Neuronal stem cell (in vitro differentiated cells): ENCODE data around the gene AMIGO2.
"Not testable (repeated sequence)": the region's sequence is repeated elsewhere in the genome, so short reads cannot be mapped to it uniquely, and the experiment has no call there.

Source experiments
- DNase-seq: peaks from one replicate; pipeline ENCODE4 v3.0.0-alpha.2; 2013; ENCODE audit warnings: low spot score
- H2AFZ ChIP-seq: one replicate; pipeline ENCODE4 v1.6.1; 2013; ENCODE audit warnings: mild to moderate bottlenecking, low read length, inconsistent platforms
- H2AK5ac ChIP-seq: 2 replicates; pipeline ENCODE4 v1.6.1; 2013; ENCODE audit warnings: low read depth, mild to moderate bottlenecking, inconsistent platforms, low read length, moderate library complexity, mixed read lengths
- H2BK120ac ChIP-seq: 2 replicates; pipeline ENCODE4 v1.6.1; 2013; ENCODE audit warnings: low read depth, mild to moderate bottlenecking, inconsistent platforms, low read length, moderate library complexity, mixed read lengths
- H2BK12ac ChIP-seq: one replicate; pipeline ENCODE4 v1.6.1; 2013; ENCODE audit warnings: low read length, inconsistent platforms
- H2BK15ac ChIP-seq: 2 replicates; pipeline ENCODE4 v1.6.1; 2013; ENCODE audit warnings: mild to moderate bottlenecking, low read length, inconsistent platforms, mixed read lengths
- H2BK5ac ChIP-seq: one replicate; pipeline ENCODE4 v1.6.1; 2013; ENCODE audit warnings: inconsistent platforms, mild to moderate bottlenecking, low read length, moderate library complexity
- H3K14ac ChIP-seq: one replicate; pipeline ENCODE4 v1.6.1; 2013; ENCODE audit warnings: low read length, inconsistent platforms
- H3K18ac ChIP-seq: 2 replicates; pipeline ENCODE4 v1.6.1; 2013; ENCODE audit warnings: low read length, inconsistent platforms
- H3K23ac ChIP-seq: 2 replicates; pipeline ENCODE4 v1.6.1; 2013; ENCODE audit warnings: low read depth, mild to moderate bottlenecking, mixed read lengths, low read length, inconsistent platforms; ENCODE audit not compliant: poor library complexity
- H3K27ac ChIP-seq: replicated peaks from 3 replicates; pipeline ENCODE4 v1.5.1; 2013; ENCODE audit warnings: low read length, inconsistent platforms
- H3K27me3 ChIP-seq, 3 experiments: 2 replicates each; pipeline ENCODE4 v1.6.1; 2013; ENCODE audit warnings: low read length in 3 of 3, mild to moderate bottlenecking in 2 of 3, inconsistent platforms in 1 of 3, low read depth in 1 of 3, mixed read lengths in 1 of 3, moderate library complexity in 1 of 3; ENCODE audit not compliant: control insufficient read depth in 3 of 3, insufficient read depth in 3 of 3
- H3K36me3 ChIP-seq, 2 donors: replicated peaks in 1 of 2; 2 replicates each; pipeline ENCODE4 v1.6.1; 2013; ENCODE audit warnings: low read length in 2 of 2; ENCODE audit not compliant: control insufficient read depth in 2 of 2, insufficient read depth in 2 of 2
- H3K4ac ChIP-seq: 2 replicates; pipeline ENCODE4 v1.6.1; 2013; ENCODE audit warnings: inconsistent platforms, mild to moderate bottlenecking, low read length, moderate library complexity
- H3K4me1 ChIP-seq, 2 donors: 1 replicate in 1 of 2; 2 replicates in 1 of 2; pipeline ENCODE4 v1.6.1; 2013; ENCODE audit warnings: low read length in 2 of 2, low read depth in 1 of 2; ENCODE audit not compliant: control insufficient read depth in 2 of 2, insufficient read depth in 1 of 2
- H3K4me2 ChIP-seq: one replicate; pipeline ENCODE4 v1.6.1; 2013; ENCODE audit warnings: mild to moderate bottlenecking, low read length, inconsistent platforms; ENCODE audit not compliant: insufficient read depth, poor library complexity, severe bottlenecking
- H3K4me3 ChIP-seq, 2 donors: 2 replicates each; pipeline ENCODE4 v1.5.1; 2013; ENCODE audit warnings: low read length in 2 of 2, mild to moderate bottlenecking in 2 of 2, inconsistent platforms in 1 of 2, moderate library complexity in 1 of 2
- H3K79me1 ChIP-seq: one replicate; pipeline ENCODE4 v1.6.1; 2013; ENCODE audit warnings: low read depth, mild to moderate bottlenecking, inconsistent platforms, low read length, moderate library complexity
- H3K9ac ChIP-seq: one replicate; pipeline ENCODE4 v1.6.1; 2013; ENCODE audit warnings: mild to moderate bottlenecking, low read depth, low read length, inconsistent platforms; ENCODE audit not compliant: poor library complexity
- H3K9me3 ChIP-seq, 2 donors: replicated peaks in 1 of 2; 2 replicates each; pipeline versions ENCODE3 to v1.6.1; 2013; ENCODE audit warnings: low read length in 2 of 2, mild to moderate bottlenecking in 2 of 2, inconsistent platforms in 1 of 2, low read depth in 1 of 2, mixed read lengths in 1 of 2, moderate library complexity in 1 of 2; ENCODE audit not compliant: control insufficient read depth in 2 of 2, insufficient read depth in 1 of 2
- H4K8ac ChIP-seq: one replicate; pipeline ENCODE4 v1.6.1; 2013; ENCODE audit warnings: low read depth, mild to moderate bottlenecking, inconsistent platforms, low read length, moderate library complexity
- H4K91ac ChIP-seq: one replicate; pipeline ENCODE4 v1.6.1; 2013; ENCODE audit warnings: low read length, low read depth, mild to moderate bottlenecking, inconsistent platforms; ENCODE audit not compliant: poor library complexity
- WGBS, 2 donors: extraction: QIAGEN DNeasy Blood & Tissue Kit; methylation state at CpG; one replicate each; pipeline ENCODE4 v1.1.7; 2013; ENCODE audit warnings: missing lambda C conversion rate in 2 of 2, mixed read lengths in 1 of 2; ENCODE audit not compliant: insufficient read length in 2 of 2, insufficient replicate concordance in 1 of 2; ENCODE audit errors: extremely low coverage in 2 of 2; 5-methylcytosine and 5-hydroxymethylcytosine counted together

Gene AMIGO2

DNA sequence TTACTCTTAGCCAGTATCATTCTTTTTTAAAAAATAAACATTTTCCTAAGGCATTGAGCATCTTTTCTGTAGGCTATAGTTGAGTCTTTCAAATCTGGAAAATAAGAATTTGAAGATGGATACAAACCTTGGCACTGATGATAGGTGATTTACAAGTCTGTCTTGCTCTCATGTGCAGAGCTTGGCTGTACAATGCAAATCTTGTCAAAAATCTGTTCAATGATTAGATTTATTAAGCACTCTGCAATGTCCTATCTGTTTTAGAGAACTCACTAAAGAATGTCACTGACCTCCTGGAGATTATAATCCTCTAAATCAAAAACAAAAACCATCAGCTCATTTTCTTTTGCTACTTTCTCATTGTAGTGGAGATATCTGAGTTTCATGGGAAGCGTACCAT lies 42.8 kb upstream of the AMIGO2 start:
- Histone ChIP-seq H4K8ac (no peak overlapping the region), H3K79me1 (no peaks in the 10 kb centered on the region), H3K4me3 (no peak overlapping the region), H3K18ac (no peak overlapping the region), H3K36me3 (no peaks in the 10 kb centered on the region), H3K9ac (no peak overlapping the region), H3K27me3 (no peaks in the 10 kb centered on the region), H3K4me2 (no peak overlapping the region), H3K27ac (no peak overlapping the region), H2BK12ac (no peak overlapping the region), H3K4ac (no peak overlapping the region), H2BK5ac (no peak overlapping the region), H2BK120ac (no peak overlapping the region), H3K4me1 (no peaks in the 10 kb centered on the region), H2BK15ac (no peak overlapping the region), H3K14ac (no peak overlapping the region), H3K9me3 (no peaks in the 10 kb centered on the region), H3K23ac (no peak overlapping the region), H2AFZ (no peak overlapping the region), H4K91ac (no peak overlapping the region), H2AK5ac (no peak overlapping the region)
- no CpG with 5 or more reads among the region's 1 CpG for WGBS, 2 donors
- DNase-seq: no peak

DNA sequence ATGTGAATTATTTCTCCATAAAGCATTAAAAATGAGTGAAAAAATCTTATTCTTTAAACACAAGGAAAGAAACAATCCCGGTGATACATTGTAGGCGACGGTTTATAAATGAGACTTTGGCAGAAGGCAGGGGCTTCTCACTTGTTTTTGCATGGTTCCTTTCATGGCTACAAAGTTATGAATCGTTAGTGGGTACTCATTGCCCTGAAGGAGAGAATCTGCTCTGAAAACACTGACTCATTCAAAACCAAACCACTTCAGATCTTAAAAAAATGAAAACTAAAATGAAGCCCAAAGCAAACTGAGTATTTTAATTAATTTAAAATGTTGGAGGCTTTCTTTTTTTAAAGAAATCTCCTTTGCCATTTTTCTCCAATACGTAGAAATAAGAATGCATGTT lies 41.4 kb upstream of the AMIGO2 start:
- Histone ChIP-seq H3K4ac (no peak overlapping the region), H2BK12ac (no peak overlapping the region), H3K4me2 (no peak overlapping the region), H2AFZ (no peak overlapping the region), H2BK15ac (no peak overlapping the region), H3K36me3 (no peaks in the 10 kb centered on the region), H3K27me3 (no peaks in the 10 kb centered on the region), H4K8ac (no peak overlapping the region), H3K27ac (no peak overlapping the region), H3K23ac (no peak overlapping the region), H4K91ac (no peak overlapping the region), H3K79me1 (no peaks in the 10 kb centered on the region), H3K4me3 (no peak overlapping the region), H3K9ac (no peak overlapping the region), H3K18ac (no peak overlapping the region), H2AK5ac (no peak overlapping the region), H3K4me1 (no peaks in the 10 kb centered on the region), H3K9me3 (no peaks in the 10 kb centered on the region), H2BK5ac (no peak overlapping the region), H2BK120ac (no peak overlapping the region), H3K14ac (no peak overlapping the region)
- no CpG with 5 or more reads among the region's 5 CpGs for WGBS, 2 donors
- DNase-seq: no peak

DNA sequence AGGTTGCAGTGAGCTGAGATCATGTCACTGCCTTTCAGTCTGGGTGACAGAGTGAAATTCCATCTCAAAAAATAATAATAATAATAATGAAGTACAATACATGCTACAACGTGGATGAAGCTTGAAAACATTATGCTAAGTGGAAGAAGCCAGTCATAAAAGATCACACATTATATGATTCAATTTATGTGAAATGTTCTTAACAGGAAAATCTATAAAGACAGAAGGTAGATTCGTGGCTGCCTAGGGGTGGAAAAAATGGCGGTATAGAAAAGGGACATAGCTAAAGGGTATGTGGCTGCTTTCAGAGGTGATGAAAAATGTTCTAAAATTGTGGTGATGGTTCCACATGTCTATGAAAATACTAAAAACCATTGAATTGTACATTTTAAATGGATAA lies 41.0 kb upstream of the AMIGO2 start:
- Histone ChIP-seq H3K27me3 (no peaks in the 10 kb centered on the region), H4K91ac (no peak overlapping the region), H3K23ac (no peak overlapping the region), H2BK120ac (no peak overlapping the region), H3K9me3 (no peaks in the 10 kb centered on the region), H3K79me1 (no peaks in the 10 kb centered on the region), H2BK15ac (no peak overlapping the region), H4K8ac (no peak overlapping the region), H3K27ac (no peak overlapping the region), H3K4me1 (no peaks in the 10 kb centered on the region), H2AFZ (no peak overlapping the region), H3K18ac (no peak overlapping the region), H3K9ac (no peak overlapping the region), H2BK12ac (no peak overlapping the region), H3K4me2 (no peak overlapping the region), H3K4me3 (no peak overlapping the region), H3K4ac (no peak overlapping the region), H3K36me3 (no peaks in the 10 kb centered on the region), H2BK5ac (no peak overlapping the region), H2AK5ac (no peak overlapping the region), H3K14ac (no peak overlapping the region)
- WGBS, 2 donors: no CpG with 5 or more reads among the region's 3 CpGs
- no peak for DNase-seq

DNA sequence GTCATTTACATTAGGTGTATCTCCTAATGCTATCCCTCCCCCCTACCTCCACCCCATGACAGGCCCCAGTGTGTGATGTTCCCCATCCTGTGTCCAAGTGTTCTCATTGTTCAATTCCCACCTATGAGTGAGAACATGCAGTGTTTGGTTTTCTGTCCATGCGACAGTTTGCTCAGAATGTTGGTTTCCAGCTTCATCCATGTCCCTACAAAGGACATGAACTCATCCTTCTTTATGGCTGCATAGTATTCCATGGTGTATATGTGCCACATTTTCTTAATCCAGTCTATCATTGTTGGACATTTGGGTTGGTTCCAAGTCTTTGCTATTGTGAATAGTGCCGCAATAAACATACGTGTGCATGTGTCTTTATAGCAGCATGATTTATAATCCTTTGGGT lies 37.5 kb upstream of the AMIGO2 start:
- WGBS, 2 donors: no CpG with 5 or more reads among the region's 3 CpGs
- H2BK15ac ChIP-seq, H3K4ac ChIP-seq, H2AK5ac ChIP-seq, H3K23ac ChIP-seq, H2BK12ac ChIP-seq, H3K9me3 ChIP-seq, DNase-seq, H3K36me3 ChIP-seq, H3K18ac ChIP-seq, H3K4me3 ChIP-seq, H2AFZ ChIP-seq, H3K9ac ChIP-seq, H3K4me1 ChIP-seq, H4K91ac ChIP-seq, H3K27ac ChIP-seq, H2BK120ac ChIP-seq, H3K79me1 ChIP-seq, H2BK5ac ChIP-seq, H4K8ac ChIP-seq, H3K27me3 ChIP-seq, H3K4me2 ChIP-seq, H3K14ac ChIP-seq: not testable (repeated sequence)
